ENCODE measurements around the gene PUS1. TPM values are rescaled to one million over a fixed set of nuclear protein-coding genes. Genes with fewer than 3 reads are reported as not detected.
"Not testable (repeated sequence)": the region's sequence is repeated elsewhere in the genome, so short reads cannot be mapped to it uniquely, and the experiment has no call there.

PUS1 gene
- total and polyA plus RNA-seq, 2 of the 8 experiments (the other 6 are each of a cell fraction or from before 2014, with no cell fraction given): 48.1 to 81.2 TPM

DNA sequence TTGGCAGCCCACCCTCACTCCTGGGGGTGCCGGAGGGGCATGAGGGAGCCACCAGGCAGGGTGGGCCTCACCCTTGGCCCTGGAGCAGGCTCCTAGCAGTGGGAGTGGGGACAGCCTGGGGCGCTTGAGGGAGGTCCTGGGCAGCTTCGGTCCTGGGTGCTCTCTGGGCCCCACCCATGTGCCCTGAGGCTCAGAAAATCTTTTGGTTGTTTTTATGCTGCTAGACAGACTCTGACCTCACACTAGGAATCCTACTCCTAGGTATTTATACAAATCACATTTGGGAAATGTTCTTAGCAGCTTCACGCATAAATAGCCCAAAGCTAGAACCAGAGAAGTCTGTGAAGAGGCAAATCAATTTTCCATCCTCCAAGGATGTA is 45.6 kb upstream of the PUS1 start (continued):
- TF ChIP-seq EGR1 (IDR thresholded peaks at IDR 0.05; ENCODE audit: borderline replicate concordance, low read depth, low read length) (no peak), RFX5 (IDR thresholded peaks at IDR 0.05; ENCODE audit: borderline replicate concordance, low read depth, low read length) (no peak)
- TF ChIP-seq, protein P1, sequence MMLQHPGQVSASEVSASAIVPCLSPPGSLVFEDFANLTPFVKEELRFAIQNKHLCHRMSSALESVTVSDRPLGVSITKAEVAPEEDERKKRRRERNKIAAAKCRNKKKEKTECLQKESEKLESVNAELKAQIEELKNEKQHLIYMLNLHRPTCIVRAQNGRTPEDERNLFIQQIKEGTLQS (IDR thresholded peaks at IDR 0.05; ENCODE audit: insufficient read depth, low read depth, low read length): no peak

DNA sequence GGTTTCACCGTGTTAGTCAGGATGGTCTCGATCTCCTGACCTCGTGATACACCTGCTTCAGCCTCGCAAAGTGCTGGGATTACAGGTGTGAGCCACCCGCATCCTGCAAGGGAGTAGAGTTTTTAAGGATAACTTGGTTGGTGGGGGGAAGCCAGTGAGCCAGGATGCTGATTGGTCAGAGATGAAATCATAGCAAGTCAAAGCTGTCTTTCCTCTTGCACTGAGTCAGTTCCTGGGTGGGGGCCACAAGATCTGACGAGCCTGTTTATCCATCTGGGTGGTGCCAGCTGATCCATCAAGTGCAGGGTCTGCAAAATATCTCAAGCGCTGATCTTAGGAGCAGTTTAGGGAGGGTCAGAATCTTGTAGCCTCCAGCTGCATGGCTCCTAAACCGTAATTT is 44.0 kb upstream of the PUS1 start:
- CTCF ChIA-PET (ENCODE audit: partially characterized antibody); H4K8ac ChIP-seq (ENCODE audit: extremely low read depth, insufficient read depth, low read length); H3K4me2 ChIP-seq (ENCODE audit: insufficient read depth in 1 of 2, low read depth in 2 of 2, low read length in 2 of 2); H3K79me2 ChIP-seq (ENCODE audit: control insufficient read depth in 1 of 2, insufficient read depth in 2 of 2, low read length in 2 of 2); DNase-seq (ENCODE audit: low read depth in 1 of 2, low spot score in 2 of 2); H3K4ac ChIP-seq (replicated peaks; ENCODE audit: insufficient read length, low read depth, low read length); H3K9me3 ChIP-seq (ENCODE audit: insufficient read depth in 2 of 2, low read depth in 1 of 2, low read length in 1 of 2); H3K23ac ChIP-seq (ENCODE audit: insufficient read length); H3K23me2 ChIP-seq (ENCODE audit: low read depth, low read length); H2AK5ac ChIP-seq (ENCODE audit: low read depth, low read length); H3K9ac ChIP-seq (replicated peaks in 1 of 4; ENCODE audit: extremely low read depth in 1 of 4, low read depth in 3 of 4, low read length in 3 of 4); H4K91ac ChIP-seq (replicated peaks; ENCODE audit: insufficient read length, low read length); H3K27me3 ChIP-seq (replicated peaks in 1 of 4; ENCODE audit: control insufficient read depth in 3 of 4, extremely low read depth in 1 of 4, insufficient read depth in 3 of 4, low read length in 3 of 4); H2AFZ ChIP-seq (ENCODE audit: low read length); H3K14ac ChIP-seq (ENCODE audit: insufficient read length); H3K4me1 ChIP-seq (replicated peaks in 1 of 4; ENCODE audit: control insufficient read depth in 3 of 4, insufficient read depth in 4 of 4, low read length in 3 of 4); H3K36me3 ChIP-seq (ENCODE audit: control insufficient read depth in 2 of 4, insufficient read depth in 4 of 4, low read length in 3 of 4); H4K20me1 ChIP-seq (replicated peaks in 1 of 2; ENCODE audit: control insufficient read depth in 1 of 2, insufficient read depth in 2 of 2, low read length in 2 of 2); H3K4me3 ChIP-seq (ENCODE audit: extremely low read depth in 1 of 4, insufficient read depth in 2 of 4, low read depth in 3 of 4, low read length in 4 of 4); H4K5ac ChIP-seq (ENCODE audit: insufficient read length, low read depth, low read length); H2BK12ac ChIP-seq (ENCODE audit: low read depth, low read length); H3K56ac ChIP-seq (replicated peaks; ENCODE audit: insufficient read length, low read depth, low read length); H3K79me1 ChIP-seq (ENCODE audit: low read depth, low read length); H2BK15ac ChIP-seq (ENCODE audit: low read length); POLR2A ChIA-PET (ENCODE audit: partially characterized antibody); H3K27ac ChIP-seq (ENCODE audit: low read depth, low read length); H2BK120ac ChIP-seq (replicated peaks; ENCODE audit: low read depth, low read length); H2BK5ac ChIP-seq (ENCODE audit: low read depth, low read length); FAIRE-seq; H2BK20ac ChIP-seq (ENCODE audit: low read length); H3K18ac ChIP-seq (ENCODE audit: extremely low read depth, low read length): not testable (repeated sequence)
- 89% methylated on average over 8 of the region's 8 CpGs; no CpG with 5 or more reads in 1 of the 2 experiments for WGBS, 2 experiments (ENCODE audit: extremely low coverage in 1 of 2, insufficient coverage in 1 of 2, insufficient read length in 1 of 2, insufficient replicate concordance in 2 of 2, low coverage in 1 of 2, low lambda C conversion rate in 2 of 2, missing lambda C conversion rate in 1 of 2)
